Kidney epithelial cell (primary cell): ENCODE data around the gene EHD4. TPM values are rescaled to one million over a fixed set of nuclear protein-coding genes. Genes with fewer than 3 reads are reported as not detected.

ENCODE experiments used
- DNase-seq: peaks from one replicate; pipeline ENCODE4 v3.0.0-alpha.2; 2010; ENCODE audit warnings: low read depth
- H3K27me3 ChIP-seq: 2 replicates; pipeline ENCODE4 v1.6.0; 2011; ENCODE audit warnings: low read length; ENCODE audit not compliant: control insufficient read depth, insufficient read depth
- H3K36me3 ChIP-seq: 2 replicates; pipeline ENCODE4 v1.5.1; 2011; ENCODE audit warnings: low read length; ENCODE audit not compliant: control insufficient read depth, insufficient read depth
- H3K4me3 ChIP-seq: 2 replicates; pipeline ENCODE4 v1.5.1; 2011; ENCODE audit warnings: low read depth, mild to moderate bottlenecking, control low read depth, low read length
- CTCF ChIP-seq: IDR thresholded peaks from 2 replicates; pipeline ENCODE4 v1.5.1; 2011; ENCODE audit warnings: mild to moderate bottlenecking, moderate library complexity, low read length, control low read depth, inconsistent platforms; ENCODE audit not compliant: insufficient read depth, poor library complexity, severe bottlenecking
- total RNA-seq: library from RNA; depleted of rRNA; stranded (reverse); fragments of >200 nt; gene quantifications from 2 replicates; pipeline ENCODE4 v1.2.3, GENCODE V29; 2015

EHD4 gene
- total RNA-seq, 1 donor from 2014 or later, result 30.1 TPM

GRCh38 chr15:42014406-42014805, 42.0 kb upstream of the EHD4 start:
- DNase-seq, result no peak
- peaks cover 2% of the 10 kb centered on the region for H3K27me3 ChIP-seq
- TF ChIP-seq CTCF, result no peak
- H3K4me3 ChIP-seq, result no peak overlapping the region
- no peaks in the 10 kb centered on the region for H3K36me3 ChIP-seq

- TF ChIP-seq CTCF, result no peak
- H3K27me3 ChIP-seq, result no peaks in the 10 kb centered on the region
- DNase-seq, result no peak
- H3K36me3 ChIP-seq, result no peaks in the 10 kb centered on the region
- no peak overlapping the region for H3K4me3 ChIP-seq
Observed at GRCh38 chr15:42012928-42013482, 40.6 kb upstream of the EHD4 start.

DNA sequence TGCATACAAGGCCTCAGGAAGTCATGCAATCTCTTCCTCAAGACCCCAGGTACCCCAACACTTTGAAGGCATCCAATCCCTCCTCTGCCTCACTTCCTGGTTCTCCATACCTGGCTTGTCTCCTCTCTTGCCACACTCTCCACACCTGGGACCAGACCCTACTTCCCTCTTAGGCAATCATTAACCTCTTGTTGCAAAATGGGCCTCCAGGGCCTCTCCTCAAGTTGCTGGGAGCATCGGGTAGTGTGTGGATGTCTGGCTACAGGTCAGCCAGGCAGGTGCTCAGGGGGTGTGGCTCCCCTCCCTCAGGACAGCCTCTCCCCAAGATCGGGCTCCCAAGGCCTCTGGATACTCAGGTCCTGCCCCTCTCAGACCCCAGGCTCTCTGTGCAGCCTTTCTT, 39.9 kb upstream of the EHD4 start:
- Histone ChIP-seq H3K36me3 (no peaks in the 10 kb centered on the region), H3K4me3 (no peak overlapping the region), H3K27me3 (no peaks in the 10 kb centered on the region)
- no peak for TF ChIP-seq CTCF
- DNase-seq, result no peak

GRCh38 chr15:42011074-42011473, 38.7 kb upstream of the EHD4 start:
- no peak for TF ChIP-seq CTCF
- Histone ChIP-seq H3K27me3 (no peaks in the 10 kb centered on the region), H3K4me3 (no peak overlapping the region), H3K36me3 (no peaks in the 10 kb centered on the region)
- no peak for DNase-seq

- H3K4me3 ChIP-seq, result no peak overlapping the region
- DNase-seq, result no peak
- no peak for TF ChIP-seq CTCF
- no peaks in the 10 kb centered on the region for H3K36me3 ChIP-seq
- no peaks in the 10 kb centered on the region for H3K27me3 ChIP-seq
Observed at GRCh38 chr15:42010434-42010833, 38.1 kb upstream of the EHD4 start.

GRCh38 chr15:42009474-42009873, 37.1 kb upstream of the EHD4 start:
- no peak for DNase-seq
- no peaks in the 10 kb centered on the region for H3K27me3 ChIP-seq
- no peak for TF ChIP-seq CTCF
- H3K4me3 ChIP-seq, result no peak overlapping the region
- H3K36me3 ChIP-seq, result no peaks in the 10 kb centered on the region
